Stimulated activated CD8-positive, alpha-beta memory T cell treated with anti-CD3 and anti-CD28 coated beads, Interleukin-7, amount 100 ng/mL, for 48 hours (primary cell): Measurements from ENCODE around the gene DPH1.
"Not testable (repeated sequence)": the region's sequence is repeated elsewhere in the genome, so short reads cannot be mapped to it uniquely, and the experiment has no call there.

ENCODE experiments used
- DNase-seq, 2 donors: peaks; one replicate each; pipeline ENCODE4 v3.0.0-alpha.2; 2020; ENCODE audit warnings: low read depth in 1 of 2; ENCODE audit errors: extremely low read depth in 1 of 2

The DPH1 gene

DNA sequence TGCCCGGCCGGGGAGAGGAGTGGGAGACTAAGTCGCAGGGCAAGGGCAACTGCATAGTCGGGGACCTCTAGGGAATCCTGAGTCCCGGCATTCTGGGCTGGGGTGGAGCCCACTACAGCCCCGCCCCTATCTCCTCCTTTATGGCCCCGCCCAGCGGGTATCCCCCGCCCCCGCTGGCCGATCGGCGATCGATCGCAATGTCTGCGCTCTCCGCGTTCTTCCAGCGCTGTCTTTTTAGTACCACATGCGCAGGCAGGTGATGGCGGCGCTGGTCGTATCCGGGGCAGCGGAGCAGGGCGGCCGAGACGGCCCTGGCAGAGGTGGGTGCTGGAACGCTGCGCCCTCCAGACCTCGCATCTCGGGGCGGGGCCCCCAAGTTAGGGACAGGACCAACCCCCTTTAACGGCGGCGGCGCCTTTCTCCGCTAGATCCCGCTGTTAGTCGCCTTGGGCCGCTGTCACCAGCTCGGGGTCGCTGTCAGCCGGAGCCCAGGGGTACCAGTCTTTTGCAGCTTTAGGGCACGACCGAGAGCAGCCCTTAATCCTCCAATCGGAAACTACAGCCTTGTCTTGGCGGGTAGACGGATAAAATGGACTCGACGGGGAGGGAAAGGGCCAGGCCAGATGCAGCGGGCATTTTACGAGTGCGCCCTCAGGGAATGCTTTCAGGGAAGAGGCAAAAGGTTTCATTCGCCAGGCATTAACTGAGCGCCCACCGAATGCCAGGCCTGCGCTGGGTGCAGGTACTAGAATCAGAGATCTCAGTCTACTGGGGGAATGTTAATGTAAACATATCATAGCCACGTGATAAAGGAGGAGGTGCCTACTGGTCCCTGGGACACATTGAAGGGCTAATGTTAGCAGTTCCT is at the start of gene DPH1:
Gene DPH1, plus strand, starts transcription at position 243 of the 868 bp plus-strand sequence. Its CDS starts 17 bp downstream, at position 260.
- peak; percentile 65 to 81 for DNase-seq

DNA sequence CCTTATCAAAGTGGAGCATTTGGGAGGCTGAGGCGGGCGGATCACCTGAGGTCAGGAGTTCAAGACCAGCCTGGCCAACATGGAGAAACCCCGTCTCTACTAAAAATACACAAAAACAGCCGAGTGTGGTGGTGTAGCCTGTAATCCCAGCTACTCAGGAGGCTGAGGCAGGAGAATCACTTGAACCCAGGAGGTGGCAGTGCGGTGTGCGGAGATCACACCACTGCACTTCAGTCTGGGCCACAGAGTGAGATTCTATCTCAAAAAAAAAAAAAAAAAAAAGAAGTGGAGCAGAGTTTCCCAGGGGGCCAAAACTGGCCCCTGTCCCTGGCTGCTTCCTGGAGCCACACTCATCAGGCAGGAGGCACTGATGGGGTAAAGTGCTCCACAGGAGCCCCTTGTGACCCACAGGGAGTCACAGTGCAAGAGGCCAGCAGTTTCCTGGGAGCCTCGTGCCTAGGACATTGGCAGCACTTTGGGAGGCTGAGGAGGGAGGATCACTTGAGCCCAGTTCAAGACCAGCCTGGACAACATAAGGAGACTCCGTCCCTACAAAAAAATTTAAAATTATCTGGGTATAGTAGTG is 49.2 kb upstream of the DPH1 start:
- DNase-seq: no peak

DNA sequence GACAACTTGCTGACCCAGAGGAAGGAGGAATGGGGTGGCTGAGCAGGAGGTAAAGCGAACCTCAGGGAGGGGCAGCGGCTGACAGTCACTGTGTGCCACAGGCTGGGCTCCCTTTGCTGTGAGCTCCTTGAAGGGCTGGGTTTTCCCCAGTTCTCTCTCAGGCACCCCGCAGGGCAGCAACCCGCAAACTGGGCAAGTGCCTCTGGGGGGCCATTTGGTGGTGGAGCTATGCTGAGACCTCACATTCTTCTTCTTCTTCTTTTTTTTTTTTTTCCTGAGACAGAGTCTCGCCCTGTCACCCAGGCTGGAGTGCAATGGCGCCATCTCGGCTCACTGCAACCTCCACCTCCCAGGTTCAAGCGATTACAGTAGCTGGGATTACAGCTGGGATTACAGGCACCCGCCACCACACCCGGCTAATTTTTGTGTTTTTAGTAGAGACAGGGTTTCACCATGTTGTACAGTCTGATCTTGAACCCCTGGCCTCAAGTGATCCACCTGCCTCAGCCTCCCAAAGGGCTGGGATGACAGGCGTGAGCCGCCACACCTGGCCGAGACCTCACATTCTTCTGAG is 47.1 kb upstream of the DPH1 start:
- not testable (repeated sequence) for DNase-seq

DNA sequence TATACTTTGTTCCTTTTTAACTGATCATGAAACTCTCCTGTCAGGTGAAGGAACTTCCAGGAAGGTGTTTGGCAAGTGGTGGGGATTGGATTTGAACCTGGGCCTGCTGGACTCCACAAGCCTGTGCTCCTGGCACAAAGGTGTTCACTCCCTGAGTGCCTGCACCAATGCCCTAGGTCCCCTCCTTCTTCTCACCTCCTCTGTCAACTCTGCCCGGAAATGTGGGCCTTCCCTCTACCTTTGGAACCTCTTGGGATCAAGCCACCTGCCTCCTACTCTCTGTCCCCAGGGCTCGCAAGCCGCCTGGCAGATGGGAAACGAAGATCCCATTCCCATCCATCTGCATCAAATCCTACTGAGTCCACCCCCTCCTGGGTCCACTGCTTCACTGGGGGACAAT is 44.9 kb upstream of the DPH1 start:
- no peak for DNase-seq

DNA sequence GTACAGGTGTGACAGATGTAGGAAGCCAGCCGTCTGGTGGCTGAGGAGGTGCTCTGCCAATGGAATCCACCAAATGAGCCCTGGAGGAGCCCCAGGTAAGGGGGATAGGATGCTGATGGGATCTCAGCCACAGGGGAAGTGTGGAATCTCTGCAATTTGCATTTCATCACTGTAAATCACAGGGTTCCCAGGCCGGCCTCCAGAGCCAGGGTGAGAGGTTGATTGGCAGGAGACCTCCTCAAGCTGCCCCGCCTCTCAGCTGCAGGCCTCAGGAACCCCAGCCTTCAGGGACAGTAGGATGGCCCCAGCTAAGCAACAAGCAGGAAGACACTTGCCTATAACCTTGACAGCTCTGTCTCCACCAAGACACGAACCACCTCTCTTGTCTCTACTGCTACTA is 44.3 kb upstream of the DPH1 start:
- no peak for DNase-seq

DNA sequence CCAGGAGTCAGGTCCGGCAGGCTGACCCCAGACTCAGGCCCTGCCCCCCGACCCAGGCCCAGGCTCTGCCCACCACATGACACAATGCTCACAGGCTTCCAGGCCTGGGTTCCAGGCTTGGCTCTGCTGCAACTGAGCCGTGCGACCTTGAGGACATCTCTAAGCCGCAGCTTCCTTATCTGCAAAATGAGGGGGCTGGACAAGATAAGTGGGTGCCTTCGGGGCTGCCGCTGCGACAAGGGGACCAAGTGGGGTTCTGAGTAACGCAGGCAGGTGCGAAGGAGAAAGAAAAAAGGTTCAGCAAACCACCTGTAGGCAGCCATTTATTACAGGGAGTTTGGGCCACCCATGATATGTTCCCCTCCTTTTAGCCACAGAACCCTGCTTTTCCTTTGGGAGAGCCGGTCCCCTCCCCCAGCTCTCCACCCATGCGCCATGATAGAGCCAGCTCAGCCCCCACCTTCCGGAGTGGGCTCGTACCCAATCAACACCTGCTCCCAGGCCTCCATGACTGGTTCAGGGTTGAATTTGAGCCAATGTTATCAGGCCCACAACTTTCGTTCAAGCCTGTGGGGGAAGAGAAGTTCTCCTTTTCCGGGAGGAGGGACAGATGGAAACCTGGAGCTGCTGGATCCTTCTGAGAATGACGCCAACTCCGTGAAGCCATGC is 43.0 kb upstream of the DPH1 start:
- DNase-seq: no peak

DNA sequence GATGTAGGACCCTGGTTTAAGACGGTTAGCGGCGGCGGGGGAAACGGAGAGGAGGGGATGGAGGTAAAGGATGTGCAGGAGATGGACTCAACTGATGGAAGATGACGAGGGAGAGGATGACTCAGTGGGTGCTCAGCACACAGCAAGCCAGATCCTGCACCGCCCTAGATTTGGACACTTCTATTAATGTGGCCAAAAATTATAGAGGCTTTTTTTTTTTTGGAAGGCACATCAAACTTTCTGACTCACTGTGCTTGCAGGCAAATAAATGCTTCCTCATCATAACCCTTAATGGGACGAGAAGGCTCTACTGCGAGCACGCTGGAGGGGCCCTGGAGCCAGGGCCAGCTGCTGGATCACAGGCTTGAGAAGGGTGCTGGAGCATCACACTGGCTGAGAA is 40.8 kb upstream of the DPH1 start:
- no peak for DNase-seq

DNA sequence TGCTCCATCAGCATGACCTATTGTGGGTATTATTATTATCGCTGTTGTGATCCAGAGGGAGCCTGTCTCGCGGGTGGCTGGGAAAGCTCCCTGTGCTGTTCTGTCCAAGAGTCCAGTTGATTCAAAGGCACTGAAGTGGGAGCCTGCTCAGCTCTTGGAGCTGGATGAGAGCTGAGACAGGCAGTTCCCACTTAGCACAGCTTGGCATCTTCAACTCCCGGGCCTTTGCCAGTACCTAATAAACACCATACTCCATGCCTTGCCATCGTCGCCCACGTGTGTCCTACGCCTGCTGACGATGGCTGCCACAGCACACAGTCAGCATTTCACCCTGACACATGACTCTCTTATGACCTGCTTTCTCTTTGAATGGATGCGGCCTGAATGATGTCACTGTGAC is 37.4 kb upstream of the DPH1 start:
- no peak for DNase-seq

DNA sequence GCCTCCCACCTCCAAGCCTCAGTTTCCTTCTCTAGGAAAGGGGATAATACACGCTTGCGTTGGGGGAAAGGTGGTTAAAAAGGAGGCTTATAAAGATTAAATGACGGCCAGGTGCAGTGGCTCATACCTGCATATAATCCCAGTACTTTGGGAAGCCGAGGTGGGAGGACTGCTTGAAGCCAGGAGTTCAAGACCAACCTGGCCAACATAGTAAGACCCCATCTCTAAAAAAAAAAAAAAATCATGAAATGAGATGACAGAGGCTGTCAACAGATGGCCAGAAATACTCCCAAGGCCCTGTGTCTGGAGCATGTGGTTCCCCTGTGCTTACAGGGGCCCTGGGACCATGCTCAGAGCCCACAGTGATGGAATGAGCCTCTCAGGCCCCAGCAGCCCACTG is 35.2 kb upstream of the DPH1 start:
- DNase-seq: no peak

DNA sequence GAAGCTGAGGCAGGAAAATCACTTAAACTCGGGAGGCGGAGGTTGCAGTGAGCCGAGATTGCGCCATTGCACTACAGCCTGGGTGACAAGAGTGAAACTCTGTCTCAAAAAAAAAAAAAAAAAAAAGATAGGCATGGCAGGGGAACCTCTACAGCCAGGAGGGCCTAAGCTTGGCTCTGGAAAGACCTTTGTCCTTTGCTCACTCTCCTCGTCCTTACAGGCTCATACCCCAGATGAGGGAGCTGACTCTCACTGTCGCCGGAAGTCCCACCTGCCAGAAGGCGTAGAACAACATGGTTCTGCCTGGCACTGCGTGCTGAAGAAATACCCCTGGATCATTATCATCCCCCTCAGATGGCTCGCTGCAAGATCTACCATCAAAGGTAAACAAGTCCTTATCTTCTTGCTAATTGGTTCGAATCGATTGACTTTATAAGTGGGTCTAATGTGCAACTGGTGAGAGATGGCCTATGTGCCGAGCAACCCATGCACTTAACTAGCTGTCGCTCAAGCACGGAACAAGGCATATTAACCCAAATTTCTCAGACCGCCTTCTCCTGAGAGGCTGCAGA is 34.5 kb upstream of the DPH1 start:
- DNase-seq: no peak

DNA sequence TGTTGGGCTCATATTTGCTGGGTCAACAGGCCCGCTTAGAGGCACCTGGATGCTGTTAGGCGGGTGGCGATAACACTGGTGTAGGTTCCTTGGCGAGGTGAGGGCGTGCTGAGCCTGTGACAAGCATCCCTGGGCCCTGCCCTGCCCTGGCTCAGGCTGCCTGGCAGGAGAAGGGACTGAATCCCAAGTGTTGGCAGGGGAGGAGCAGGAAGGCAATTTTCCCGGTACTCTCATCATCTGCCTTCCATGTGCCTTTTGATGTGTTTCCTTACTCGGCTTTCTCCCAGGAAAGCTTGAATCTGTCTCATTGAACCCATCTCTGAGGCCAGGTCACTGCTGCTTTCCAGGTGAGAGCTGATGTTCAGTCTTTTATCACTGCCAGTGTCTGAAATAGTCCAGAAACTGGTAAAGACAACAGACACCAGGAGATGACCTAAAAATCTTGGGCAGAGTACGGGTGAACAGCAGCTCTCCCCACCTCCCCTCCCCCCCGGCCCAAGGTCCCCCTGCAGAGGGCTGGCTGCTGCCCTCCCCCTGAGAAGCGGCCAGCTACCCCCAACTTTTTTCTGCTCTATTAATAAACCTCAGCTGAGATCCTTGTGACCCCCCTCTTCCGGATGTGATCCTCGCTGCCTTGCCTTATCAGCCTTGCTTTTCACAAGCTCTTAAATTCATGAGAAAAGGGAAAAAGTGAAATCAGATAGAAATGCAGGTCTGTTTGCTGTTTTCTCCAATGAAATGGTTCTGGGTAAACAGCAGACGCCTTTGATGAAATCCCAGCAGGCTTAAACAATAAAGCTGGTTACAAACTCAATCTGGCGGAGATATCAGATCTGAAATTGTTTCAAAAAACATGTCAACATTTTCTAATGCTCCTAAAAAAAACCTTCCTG is 33.8 kb upstream of the DPH1 start:
- no peak for DNase-seq

DNA sequence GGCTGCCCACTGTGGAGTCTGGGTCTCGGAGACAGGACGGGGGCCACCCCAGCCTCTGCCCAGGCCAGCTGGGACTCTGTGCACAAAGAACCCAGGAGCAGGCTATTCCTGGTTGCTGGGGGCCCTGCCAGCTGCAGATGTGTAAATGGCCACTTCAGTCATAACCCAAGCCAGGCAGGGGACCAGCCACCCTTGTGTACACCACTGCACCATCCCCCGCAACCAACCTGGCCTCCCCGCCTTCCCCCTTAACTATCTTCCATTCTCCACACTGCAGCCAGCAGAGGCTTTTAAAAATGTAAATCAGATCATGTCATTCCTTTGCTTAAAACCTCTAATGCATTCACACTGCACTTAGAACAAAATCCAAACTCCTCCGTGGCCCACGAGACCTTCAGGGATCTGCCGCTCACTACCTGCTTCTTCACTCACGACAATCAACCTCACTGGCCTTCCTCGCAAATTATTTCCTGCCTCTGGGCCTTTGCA is 33.1 kb upstream of the DPH1 start:
- DNase-seq: no peak

DNA sequence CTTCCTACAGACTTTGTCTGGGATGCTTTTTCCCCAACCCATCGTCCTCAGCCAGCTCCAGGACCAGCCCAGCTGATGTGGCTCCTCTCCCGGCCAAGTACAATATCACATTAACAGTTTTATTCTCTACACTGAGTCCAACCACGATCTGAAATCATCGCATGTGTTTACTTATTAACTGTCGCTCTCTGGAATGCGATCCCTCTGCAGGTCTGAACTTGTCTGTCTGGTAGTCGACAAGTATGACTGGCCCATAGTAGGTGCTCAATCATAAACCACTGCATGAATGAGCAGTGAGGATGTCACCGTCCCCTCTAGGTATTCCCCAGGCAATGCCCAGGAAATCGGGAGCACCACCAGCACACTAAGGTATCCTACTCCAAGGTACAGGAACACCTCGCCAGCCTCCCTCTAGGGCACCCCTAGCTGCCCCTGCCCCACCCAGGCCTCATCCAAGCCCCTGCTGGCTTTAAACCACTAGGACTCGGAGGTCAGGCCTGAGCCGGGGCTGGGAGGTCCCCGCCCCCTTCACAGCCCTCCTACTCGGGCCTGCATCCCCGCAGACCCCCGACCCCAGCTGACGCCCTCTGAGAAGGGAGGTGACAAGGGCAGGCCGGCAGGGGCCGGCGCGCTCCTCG is 32.5 kb upstream of the DPH1 start:
- no peak for DNase-seq

DNA sequence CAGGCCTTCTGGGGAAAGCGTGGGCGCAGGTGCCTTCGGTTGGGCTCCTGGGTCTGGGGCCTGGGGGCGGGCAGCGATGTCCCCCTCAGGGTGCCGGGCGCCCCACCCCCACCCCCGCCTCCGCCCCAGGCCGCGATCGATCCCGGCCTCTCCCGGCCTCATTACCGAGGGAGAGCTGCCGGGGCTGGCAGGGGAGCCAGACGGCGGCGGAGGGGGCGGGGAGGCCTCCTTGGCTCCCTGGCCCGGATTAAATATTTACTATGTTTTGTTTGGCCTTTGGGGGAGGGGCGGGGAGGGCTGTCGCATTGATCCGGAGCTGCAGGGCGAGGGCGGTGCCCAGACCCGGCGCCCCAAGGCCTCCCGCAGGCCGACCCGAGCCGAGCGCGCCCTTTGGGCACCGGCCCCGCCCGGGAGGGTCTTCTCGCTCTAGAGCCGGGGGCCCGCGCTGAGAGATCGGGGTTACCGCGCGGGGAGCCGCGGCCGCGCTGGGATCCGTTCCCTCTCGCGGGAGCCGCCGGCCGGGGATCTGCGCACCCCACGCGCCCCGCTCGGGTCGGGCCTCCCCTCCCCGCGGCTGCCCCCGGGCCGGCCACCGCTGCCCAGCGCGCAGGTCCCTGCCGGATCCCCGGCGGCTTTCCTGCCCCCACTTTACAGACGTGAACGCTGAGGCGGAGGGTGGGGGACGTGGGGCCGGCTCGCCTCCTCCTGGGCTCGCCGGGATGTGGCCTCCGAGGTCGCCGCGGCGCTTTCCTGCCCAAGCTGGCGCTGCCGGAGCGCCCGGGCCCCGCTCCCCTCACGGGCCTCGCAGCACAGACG is 31.8 kb upstream of the DPH1 start:
- no peak for DNase-seq

DNA sequence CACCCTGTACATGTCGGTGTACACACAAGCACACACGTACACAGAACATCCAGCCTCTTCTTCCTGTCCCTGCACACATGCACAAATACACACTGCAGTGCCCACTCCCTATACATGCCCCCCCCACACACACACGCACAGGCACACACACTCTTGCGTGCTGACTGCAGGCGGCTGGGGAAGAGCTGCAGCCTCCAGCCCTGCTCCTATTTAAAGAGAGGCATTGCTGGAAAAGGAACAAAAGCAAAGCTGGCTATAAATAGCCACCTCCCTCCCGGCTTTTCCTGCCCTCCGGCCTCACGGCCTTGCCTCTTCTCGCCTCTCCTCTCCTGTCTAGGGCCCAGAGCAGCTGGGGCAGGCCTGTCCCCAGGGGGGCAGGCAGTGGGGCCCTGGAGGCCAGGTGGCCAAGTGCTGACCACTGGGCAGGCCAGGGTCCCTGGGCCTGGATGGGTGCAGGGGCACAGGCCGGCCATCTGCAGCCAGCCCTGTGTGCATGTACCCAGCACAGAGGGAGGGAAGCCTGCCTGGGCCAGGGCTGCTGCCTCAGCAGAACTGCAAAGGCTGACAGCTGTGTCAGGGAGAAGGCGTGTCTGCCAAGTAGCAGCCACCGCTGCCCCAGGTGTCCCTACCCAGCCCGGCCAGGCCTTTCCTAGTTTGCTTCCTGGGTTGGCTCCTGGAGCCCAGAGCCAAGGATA is 30.2 kb upstream of the DPH1 start:
- no peak for DNase-seq

DNA sequence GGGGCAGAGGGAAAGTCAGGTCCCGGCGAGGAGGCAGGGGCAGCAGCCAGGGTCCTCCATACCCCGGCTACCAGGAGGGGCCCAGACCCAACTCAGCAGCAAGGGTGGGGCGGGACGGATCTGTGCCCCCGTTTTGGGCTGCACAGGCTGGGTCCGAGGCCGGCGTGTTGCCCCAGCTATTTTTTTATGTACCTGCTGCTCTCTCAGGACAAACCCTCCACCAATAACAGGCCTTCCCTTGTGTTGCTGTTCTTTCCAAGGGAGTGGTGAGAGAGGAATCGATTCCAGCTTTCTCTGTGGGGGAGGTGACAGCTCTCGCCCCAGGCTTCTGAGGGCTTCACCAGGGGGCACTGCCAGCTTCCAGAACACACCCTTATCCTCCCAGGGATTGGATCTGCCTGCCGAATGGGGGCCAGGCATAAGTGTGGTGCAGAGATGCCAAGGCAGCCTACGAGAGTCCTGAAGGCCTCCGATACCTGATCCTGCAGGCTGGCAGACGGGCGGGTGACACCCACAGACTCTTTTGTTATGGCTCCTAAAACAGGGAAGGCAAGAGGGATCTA is 27.1 kb upstream of the DPH1 start:
- DNase-seq: no peak

DNA sequence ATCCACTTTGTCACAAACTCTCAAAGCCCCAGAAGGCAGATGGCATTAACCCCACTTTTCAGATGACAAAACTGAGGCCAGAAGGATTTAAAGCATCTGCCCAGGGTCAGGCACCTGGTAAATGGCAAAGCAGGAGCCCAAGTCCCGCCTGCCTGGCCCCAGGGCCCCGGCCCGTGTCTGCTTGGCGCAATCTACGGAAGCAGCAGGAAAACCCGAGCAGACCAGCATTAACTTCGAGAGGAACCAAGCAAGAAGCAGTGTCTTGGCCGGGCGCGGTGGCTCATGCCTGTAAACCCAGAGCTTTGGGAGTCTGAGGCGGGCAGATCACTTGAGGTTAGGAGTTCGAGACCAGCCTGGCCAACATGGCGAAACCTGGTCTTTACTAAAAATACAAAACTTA is 26.4 kb upstream of the DPH1 start:
- DNase-seq: no peak

DNA sequence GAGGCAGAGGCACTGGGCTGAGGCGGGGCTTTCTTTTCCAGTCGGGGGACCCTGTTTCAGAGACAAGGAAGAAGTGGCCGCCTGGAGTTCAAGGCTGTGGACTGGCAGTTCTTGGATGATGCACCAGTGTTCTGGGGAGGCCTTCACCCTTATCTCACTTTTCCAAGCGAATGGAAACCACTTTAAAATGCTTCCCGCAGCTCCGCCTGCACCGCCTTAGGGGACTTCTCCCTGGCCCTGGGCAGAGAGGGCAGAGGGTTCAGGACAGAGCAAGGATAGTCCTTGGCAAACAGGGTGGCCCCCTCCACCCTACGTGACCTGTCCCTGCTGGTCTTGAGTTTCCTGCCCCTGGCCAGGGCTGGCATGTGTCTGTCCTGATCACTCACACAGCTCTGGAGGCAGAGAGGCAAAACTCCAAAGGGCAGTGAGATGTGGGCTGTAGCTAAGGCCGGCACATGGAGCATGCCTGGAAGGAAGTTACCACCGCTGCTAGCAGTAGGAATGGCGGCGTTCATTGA is 25.5 kb upstream of the DPH1 start:
- no peak for DNase-seq
